ENCODE measurements around the gene EVI2A.

DNA sequence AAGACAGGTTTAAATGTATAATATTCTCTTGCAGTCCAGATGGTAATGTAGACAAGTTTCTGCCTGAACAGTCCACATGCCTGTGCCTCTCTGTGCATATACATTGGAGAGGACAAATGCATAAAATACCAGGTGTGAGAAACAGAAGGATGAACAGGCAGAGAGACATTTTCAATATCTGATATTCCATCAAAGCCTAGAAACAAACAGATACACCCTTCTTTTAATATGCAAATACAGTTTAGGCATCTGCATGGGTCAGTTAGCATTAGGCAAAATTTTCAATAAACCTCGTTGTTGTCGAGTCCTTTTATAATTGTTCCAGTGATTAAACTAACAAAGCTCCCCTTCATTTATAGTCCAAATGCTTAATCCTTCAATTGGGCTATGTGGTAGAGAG is 25.3 kb downstream of the EVI2A start:
- TF ChIP-seq POLR2A (IDR thresholded peaks at IDR 0.05) (no peak), POLR2AphosphoS5 (IDR thresholded peaks at IDR 0.05) (no peak)
- TF ChIP-seq, protein P1, sequence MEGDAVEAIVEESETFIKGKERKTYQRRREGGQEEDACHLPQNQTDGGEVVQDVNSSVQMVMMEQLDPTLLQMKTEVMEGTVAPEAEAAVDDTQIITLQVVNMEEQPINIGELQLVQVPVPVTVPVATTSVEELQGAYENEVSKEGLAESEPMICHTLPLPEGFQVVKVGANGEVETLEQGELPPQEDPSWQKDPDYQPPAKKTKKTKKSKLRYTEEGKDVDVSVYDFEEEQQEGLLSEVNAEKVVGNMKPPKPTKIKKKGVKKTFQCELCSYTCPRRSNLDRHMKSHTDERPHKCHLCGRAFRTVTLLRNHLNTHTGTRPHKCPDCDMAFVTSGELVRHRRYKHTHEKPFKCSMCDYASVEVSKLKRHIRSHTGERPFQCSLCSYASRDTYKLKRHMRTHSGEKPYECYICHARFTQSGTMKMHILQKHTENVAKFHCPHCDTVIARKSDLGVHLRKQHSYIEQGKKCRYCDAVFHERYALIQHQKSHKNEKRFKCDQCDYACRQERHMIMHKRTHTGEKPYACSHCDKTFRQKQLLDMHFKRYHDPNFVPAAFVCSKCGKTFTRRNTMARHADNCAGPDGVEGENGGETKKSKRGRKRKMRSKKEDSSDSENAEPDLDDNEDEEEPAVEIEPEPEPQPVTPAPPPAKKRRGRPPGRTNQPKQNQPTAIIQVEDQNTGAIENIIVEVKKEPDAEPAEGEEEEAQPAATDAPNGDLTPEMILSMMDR (IDR thresholded peaks at IDR 0.05): no peak

Measured in prostate gland (tissue), 2 donors.